ENCODE measurements around the gene SPTB.

DNA sequence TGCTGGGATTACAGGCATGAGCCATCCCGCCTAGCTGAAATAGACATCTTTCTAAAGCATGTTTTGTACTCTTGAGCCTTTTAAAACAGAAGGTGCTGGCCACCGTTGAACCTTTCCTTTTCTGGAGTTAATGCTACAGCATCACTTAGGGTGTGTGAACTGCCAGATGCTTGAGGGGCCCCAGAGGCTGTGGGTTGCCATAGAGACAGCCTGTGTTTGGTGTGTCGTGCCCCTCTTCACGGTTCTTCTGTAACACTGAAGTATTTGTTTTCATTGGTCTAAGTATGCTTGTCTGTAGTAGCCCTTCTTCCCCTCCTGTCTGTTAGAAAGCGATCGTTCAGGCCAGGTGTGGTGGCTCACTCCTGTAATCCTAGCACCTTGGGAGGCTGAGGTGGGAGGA, 144.7 kb downstream of the SPTB start:
- TF ChIP-seq, protein P1, sequence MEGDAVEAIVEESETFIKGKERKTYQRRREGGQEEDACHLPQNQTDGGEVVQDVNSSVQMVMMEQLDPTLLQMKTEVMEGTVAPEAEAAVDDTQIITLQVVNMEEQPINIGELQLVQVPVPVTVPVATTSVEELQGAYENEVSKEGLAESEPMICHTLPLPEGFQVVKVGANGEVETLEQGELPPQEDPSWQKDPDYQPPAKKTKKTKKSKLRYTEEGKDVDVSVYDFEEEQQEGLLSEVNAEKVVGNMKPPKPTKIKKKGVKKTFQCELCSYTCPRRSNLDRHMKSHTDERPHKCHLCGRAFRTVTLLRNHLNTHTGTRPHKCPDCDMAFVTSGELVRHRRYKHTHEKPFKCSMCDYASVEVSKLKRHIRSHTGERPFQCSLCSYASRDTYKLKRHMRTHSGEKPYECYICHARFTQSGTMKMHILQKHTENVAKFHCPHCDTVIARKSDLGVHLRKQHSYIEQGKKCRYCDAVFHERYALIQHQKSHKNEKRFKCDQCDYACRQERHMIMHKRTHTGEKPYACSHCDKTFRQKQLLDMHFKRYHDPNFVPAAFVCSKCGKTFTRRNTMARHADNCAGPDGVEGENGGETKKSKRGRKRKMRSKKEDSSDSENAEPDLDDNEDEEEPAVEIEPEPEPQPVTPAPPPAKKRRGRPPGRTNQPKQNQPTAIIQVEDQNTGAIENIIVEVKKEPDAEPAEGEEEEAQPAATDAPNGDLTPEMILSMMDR (conservative IDR thresholded peaks at IDR 0.05; ENCODE audit: low read depth, low read length): no peak
- no peak for TF ChIP-seq EZH2 (IDR thresholded peaks at IDR 0.05; ENCODE audit: low read length, unreplicated experiment)
- TF ChIP-seq EZH2phosphoT487 (IDR thresholded peaks at IDR 0.05; ENCODE audit: borderline replicate concordance, low read length): no peak

All from PC-3 (cell line).